GM18502 (cell line): ENCODE measurements around the gene SLC43A1.
"Not testable (repeated sequence)": the region's sequence is repeated elsewhere in the genome, so short reads cannot be mapped to it uniquely, and the experiment has no call there.

ENCODE experiments used
- ATAC-seq: cut with Tn5 transposase; IDR thresholded peaks from one replicate; pipeline ENCODE4 v1.9.1; 2021; ENCODE audit warnings: mild to moderate bottlenecking; ENCODE audit not compliant: unreplicated experiment, poor library complexity

Gene SLC43A1

GRCh38 chr11:57464539-57465181 lies 50.8 kb downstream of the SLC43A1 start:
- no peak for ATAC-seq

GRCh38 chr11:57463671-57464538 lies 51.6 kb downstream of the SLC43A1 start:
- no peak for ATAC-seq

GRCh38 chr11:57462597-57462996 lies 52.9 kb downstream of the SLC43A1 start:
- ATAC-seq, result no peak

- ATAC-seq, result no peak
Measured at GRCh38 chr11:57461841-57462489, 53.5 kb downstream of the SLC43A1 start.

- peak; percentile 6 for ATAC-seq
Measured at GRCh38 chr11:57460758-57461749, 54.4 kb downstream of the SLC43A1 start.

GRCh38 chr11:57460022-57460757 lies 55.3 kb downstream of the SLC43A1 start, which contains the start of gene RTN4RL2:
Gene RTN4RL2 (plus strand): TSS chr11:57460528. CDS start chr11:57460866, 338 bp downstream.
- ATAC-seq, result peak; percentile 41

- no peak for ATAC-seq
Measured at GRCh38 chr11:57459164-57460021, 56.1 kb downstream of the SLC43A1 start.

- no peak for ATAC-seq
Measured at GRCh38 chr11:57458410-57459163, 56.9 kb downstream of the SLC43A1 start.

- ATAC-seq, result no peak
Measured at GRCh38 chr11:57458060-57458409, 57.5 kb downstream of the SLC43A1 start.

- peak; percentile 17 for ATAC-seq
Measured at GRCh38 chr11:57457643-57458023, 57.9 kb downstream of the SLC43A1 start.

- peak; percentile 61 for ATAC-seq
Measured at GRCh38 chr11:57456960-57457642, 58.4 kb downstream of the SLC43A1 start.

- ATAC-seq, result no peak
Measured at GRCh38 chr11:57453543-57454177, 61.8 kb downstream of the SLC43A1 start.

- ATAC-seq, result no peak
Measured at GRCh38 chr11:57446055-57446454, 69.4 kb downstream of the SLC43A1 start.

- not testable (repeated sequence) for ATAC-seq
Measured at GRCh38 chr11:57445122-57445394, 70.4 kb downstream of the SLC43A1 start.

GRCh38 chr11:57444362-57445121 lies 71.0 kb downstream of the SLC43A1 start:
- ATAC-seq, result no peak

GRCh38 chr11:57440744-57441414 lies 74.6 kb downstream of the SLC43A1 start:
- no peak for ATAC-seq
